ENCODE data around the gene SPTBN1. TPM values are rescaled to one million over a fixed set of nuclear protein-coding genes. Genes with fewer than 3 reads are reported as not detected.

The SPTBN1 gene
- total RNA-seq, 1 experiment from 2014 or later: 146 TPM

GRCh38 chr2:54649633-54650032, 193.5 kb downstream of the SPTBN1 start:
- Histone ChIP-seq H3K27me3 (replicated peaks; ENCODE audit: insufficient read depth, low read depth, low read length, poor library complexity) (no peaks in the 10 kb centered on the region), H3K27ac (ENCODE audit: low read depth, low read length, poor library complexity, severe bottlenecking) (no peak overlapping the region), H3K9me3 (ENCODE audit: low read depth, low read length, poor library complexity, severe bottlenecking) (no peaks in the 10 kb centered on the region), H3K36me3 (ENCODE audit: insufficient read depth, low read length, poor library complexity, severe bottlenecking) (peaks cover 99% of the 10 kb centered on the region), H3K4me3 (ENCODE audit: low read depth, low read length, poor library complexity, severe bottlenecking) (no peak overlapping the region), H3K4me1 (ENCODE audit: insufficient read depth, low read length, poor library complexity, severe bottlenecking) (no peaks in the 10 kb centered on the region)
- ChIA-PET POLR2A (ENCODE audit: low non-redundant PET) (no interaction called here), CTCF (no interaction called here)
- no peak for DNase-seq (ENCODE audit: low spot score)
- intact Hi-C loops (cut with micrococcal nuclease; ENCODE audit: unreplicated experiment): no loop called here
- TSS peak; percentile 86 for BruUV-seq (replicated peaks)
- TF ChIP-seq EZH2 (IDR thresholded peaks at IDR 0.05; ENCODE audit: borderline replicate concordance, low read depth, low read length, poor library complexity, severe bottlenecking) (no peak), CTCF (conservative IDR thresholded peaks at IDR 0.05; ENCODE audit: low read depth, low read length) (no peak)

- no peak for TF ChIP-seq EZH2 (IDR thresholded peaks at IDR 0.05; ENCODE audit: borderline replicate concordance, low read depth, low read length, poor library complexity, severe bottlenecking)
- no peak for TF ChIP-seq CTCF (conservative IDR thresholded peaks at IDR 0.05; ENCODE audit: low read depth, low read length)
- Histone ChIP-seq H3K4me1 (ENCODE audit: insufficient read depth, low read length, poor library complexity, severe bottlenecking) (no peaks in the 10 kb centered on the region), H3K27me3 (replicated peaks; ENCODE audit: insufficient read depth, low read depth, low read length, poor library complexity) (no peaks in the 10 kb centered on the region), H3K9me3 (ENCODE audit: low read depth, low read length, poor library complexity, severe bottlenecking) (no peaks in the 10 kb centered on the region), H3K4me3 (ENCODE audit: low read depth, low read length, poor library complexity, severe bottlenecking) (no peak overlapping the region), H3K27ac (ENCODE audit: low read depth, low read length, poor library complexity, severe bottlenecking) (no peak overlapping the region), H3K36me3 (ENCODE audit: insufficient read depth, low read length, poor library complexity, severe bottlenecking) (peaks cover 99% of the 10 kb centered on the region)
- intact Hi-C loops (cut with micrococcal nuclease; ENCODE audit: unreplicated experiment): no loop called here
- no peak for DNase-seq (ENCODE audit: low spot score)
- POLR2A ChIA-PET (ENCODE audit: low non-redundant PET): no interaction called here
- CTCF ChIA-PET: no interaction called here
- no TSS peak for BruUV-seq (replicated peaks)
Measured at GRCh38 chr2:54650612-54651011, 194.5 kb downstream of the SPTBN1 start.

GRCh38 chr2:54651291-54651690, 195.2 kb downstream of the SPTBN1 start:
- DNase-seq (ENCODE audit: low spot score): no peak
- no TSS peak for BruUV-seq (replicated peaks)
- CTCF ChIA-PET: no interaction called here
- no peak overlapping the region for H3K27ac ChIP-seq (ENCODE audit: low read depth, low read length, poor library complexity, severe bottlenecking)
- peaks cover 98% of the 10 kb centered on the region for H3K36me3 ChIP-seq (ENCODE audit: insufficient read depth, low read length, poor library complexity, severe bottlenecking)
- intact Hi-C loops (cut with micrococcal nuclease; ENCODE audit: unreplicated experiment): no loop called here
- H3K4me3 ChIP-seq (ENCODE audit: low read depth, low read length, poor library complexity, severe bottlenecking): no peak overlapping the region
- H3K9me3 ChIP-seq (ENCODE audit: low read depth, low read length, poor library complexity, severe bottlenecking): no peaks in the 10 kb centered on the region
- TF ChIP-seq EZH2 (IDR thresholded peaks at IDR 0.05; ENCODE audit: borderline replicate concordance, low read depth, low read length, poor library complexity, severe bottlenecking) (no peak), CTCF (conservative IDR thresholded peaks at IDR 0.05; ENCODE audit: low read depth, low read length) (no peak)
- no peaks in the 10 kb centered on the region for H3K27me3 ChIP-seq (replicated peaks; ENCODE audit: insufficient read depth, low read depth, low read length, poor library complexity)
- H3K4me1 ChIP-seq (ENCODE audit: insufficient read depth, low read length, poor library complexity, severe bottlenecking): no peaks in the 10 kb centered on the region
- POLR2A ChIA-PET (ENCODE audit: low non-redundant PET): no interaction called here

All from A673 (cell line).